SKM-1 (cell line): ENCODE measurements around the gene HVCN1.

Experiments used
- DNase-seq: peaks from one replicate; lab custom pipeline; 2025; ENCODE audit not compliant: unreplicated experiment; lab: John Stamatoyannopoulos, UW

The HVCN1 gene

GRCh38 chr12:110699591-110700445 is 10.9 kb upstream of the HVCN1 start:
- DNase-seq, result no peak

GRCh38 chr12:110698171-110698902 is 9.4 kb upstream of the HVCN1 start:
- DNase-seq, result peak; percentile 42

- no peak for DNase-seq
Observed at GRCh38 chr12:110697236-110697635, 8.3 kb upstream of the HVCN1 start.

- no peak for DNase-seq
Observed at GRCh38 chr12:110696283-110696682, 7.4 kb upstream of the HVCN1 start.

GRCh38 chr12:110694330-110694901 is 5.5 kb upstream of the HVCN1 start:
- no peak for DNase-seq

- DNase-seq, result peak; percentile 67
Observed at GRCh38 chr12:110693731-110694130, 4.8 kb upstream of the HVCN1 start.

- DNase-seq, result no peak
Observed at GRCh38 chr12:110690127-110690430, 1.2 kb upstream of the HVCN1 start.

GRCh38 chr12:110689281-110690126 is 589 bp upstream of the HVCN1 start:
- DNase-seq, result no peak

- DNase-seq, result peak; percentile 68
Observed at GRCh38 chr12:110687396-110688169, 1.3 kb downstream of the HVCN1 start.

GRCh38 chr12:110686294-110686903 is 2.5 kb downstream of the HVCN1 start:
- DNase-seq, result no peak

- no peak for DNase-seq
Observed at GRCh38 chr12:110684312-110684836, 4.5 kb downstream of the HVCN1 start.

GRCh38 chr12:110683888-110684287 is 5.0 kb downstream of the HVCN1 start:
- no peak for DNase-seq

GRCh38 chr12:110680032-110680431 is 8.9 kb downstream of the HVCN1 start:
- no peak for DNase-seq

- DNase-seq, result no peak
Observed at GRCh38 chr12:110679201-110679600, 9.7 kb downstream of the HVCN1 start.

- no peak for DNase-seq
Observed at GRCh38 chr12:110677982-110678381, 10.9 kb downstream of the HVCN1 start.

GRCh38 chr12:110677206-110677911 is 11.6 kb downstream of the HVCN1 start:
- DNase-seq, result no peak

GRCh38 chr12:110676171-110676570 is 12.7 kb downstream of the HVCN1 start:
- no peak for DNase-seq

- no peak for DNase-seq
Observed at GRCh38 chr12:110670161-110670701, 18.7 kb downstream of the HVCN1 start.

GRCh38 chr12:110669193-110669502 is 19.8 kb downstream of the HVCN1 start:
- DNase-seq, result no peak
